HG03097 (cell line): ENCODE results near the gene MIX23.

Experiments used
- ATAC-seq: cut with Tn5 transposase; IDR thresholded peaks from one replicate; pipeline ENCODE4 v1.9.1; 2021; ENCODE audit not compliant: unreplicated experiment, low FRiP score

The MIX23 gene

GRCh38 chr3:122382888-122383666, at the start of gene MIX23:
MIX23 (minus strand) TSS chr3:122383231; CDS start chr3:122383224, 7 bp downstream.
- ATAC-seq, result peak; percentile 30

GRCh38 chr3:122430371-122430770, 47.3 kb upstream of the MIX23 start:
- ATAC-seq, result no peak

- no peak for ATAC-seq
These were observed 44.9 kb upstream of the MIX23 start for GRCh38 chr3:122427857-122428471.

- ATAC-seq, result no peak
These were observed 38.8 kb upstream of the MIX23 start for GRCh38 chr3:122421836-122422235.

- no peak for ATAC-seq
These were observed 38.1 kb upstream of the MIX23 start for GRCh38 chr3:122421101-122421500.

- no peak for ATAC-seq
These were observed 33.9 kb upstream of the MIX23 start for GRCh38 chr3:122416966-122417365.

- peak; percentile 74 for ATAC-seq
These were observed 33.0 kb upstream of the MIX23 start, which contains the start of gene WDR5B for GRCh38 chr3:122415762-122416654. WDR5B (minus strand) TSS chr3:122416062; CDS start chr3:122415528, 534 bp downstream.

- ATAC-seq, result peak; percentile 32
These were observed 32.2 kb upstream of the MIX23 start for GRCh38 chr3:122415104-122415744.

- no peak for ATAC-seq
These were observed 31.4 kb upstream of the MIX23 start for GRCh38 chr3:122414391-122414790.

- ATAC-seq, result no peak
These were observed 27.6 kb upstream of the MIX23 start for GRCh38 chr3:122410639-122411038.

GRCh38 chr3:122410111-122410510, 27.1 kb upstream of the MIX23 start:
- no peak for ATAC-seq

- no peak for ATAC-seq
These were observed 26.4 kb upstream of the MIX23 start for GRCh38 chr3:122409446-122409845.

- no peak for ATAC-seq
These were observed 24.9 kb upstream of the MIX23 start for GRCh38 chr3:122407946-122408345.

GRCh38 chr3:122406198-122406597, 23.2 kb upstream of the MIX23 start:
- no peak for ATAC-seq

GRCh38 chr3:122405015-122405414, 22.0 kb upstream of the MIX23 start:
- ATAC-seq, result no peak

- ATAC-seq, result no peak
These were observed 20.5 kb upstream of the MIX23 start for GRCh38 chr3:122403489-122403888.

- no peak for ATAC-seq
These were observed 15.9 kb upstream of the MIX23 start for GRCh38 chr3:122398920-122399319.

GRCh38 chr3:122397201-122397600, 14.2 kb upstream of the MIX23 start:
- ATAC-seq, result no peak

GRCh38 chr3:122396511-122396910, 13.5 kb upstream of the MIX23 start:
- ATAC-seq, result no peak

GRCh38 chr3:122395582-122395981, 12.6 kb upstream of the MIX23 start:
- ATAC-seq, result no peak

- no peak for ATAC-seq
These were observed 11.1 kb upstream of the MIX23 start for GRCh38 chr3:122394173-122394572.
